HUES6 (cell line): ENCODE measurements around the gene GPATCH8.
"Not testable (repeated sequence)": the region's sequence is repeated elsewhere in the genome, so short reads cannot be mapped to it uniquely, and the experiment has no call there.

ENCODE experiments used
- H3K27ac ChIP-seq: 2 replicates; pipeline ENCODE4 v1.7.0; 2013; ENCODE audit warnings: low read depth, mild to moderate bottlenecking, low read length, inconsistent platforms
- H3K27me3 ChIP-seq: 2 replicates; pipeline ENCODE4 v1.6.1; 2013; ENCODE audit warnings: low read length; ENCODE audit not compliant: control insufficient read depth, insufficient read depth
- H3K36me3 ChIP-seq: 2 replicates; pipeline ENCODE4 v1.6.1; 2013; ENCODE audit warnings: low read length; ENCODE audit not compliant: control insufficient read depth, insufficient read depth
- H3K4me1 ChIP-seq: 2 replicates; pipeline ENCODE4 v1.6.1; 2013; ENCODE audit warnings: low read length; ENCODE audit not compliant: control insufficient read depth, insufficient read depth
- H3K4me3 ChIP-seq: 2 replicates; pipeline ENCODE4 v1.5.1; 2013; ENCODE audit warnings: low read depth, low read length
- H3K9ac ChIP-seq: one replicate; pipeline ENCODE4 v1.6.1; 2013; ENCODE audit warnings: mild to moderate bottlenecking, low read length
- H3K9me3 ChIP-seq: 2 replicates; pipeline ENCODE4 v1.6.1; 2013; ENCODE audit warnings: low read depth, low read length; ENCODE audit not compliant: control insufficient read depth, insufficient read depth

GPATCH8 gene

GRCh38 chr17:44522883-44523671 lies 19.9 kb upstream of the GPATCH8 start:
- Histone ChIP-seq H3K4me1 (no peaks in the 10 kb centered on the region), H3K36me3 (no peaks in the 10 kb centered on the region), H3K4me3 (no peak overlapping the region), H3K27ac (no peak overlapping the region), H3K27me3 (no peaks in the 10 kb centered on the region), H3K9ac (no peak overlapping the region), H3K9me3 (peaks cover 16% of the 10 kb centered on the region)

GRCh38 chr17:44518032-44518431 lies 14.8 kb upstream of the GPATCH8 start:
- Histone ChIP-seq H3K9me3 (no peaks in the 10 kb centered on the region), H3K4me3 (no peak overlapping the region), H3K27ac (no peak overlapping the region), H3K4me1 (no peaks in the 10 kb centered on the region), H3K27me3 (no peaks in the 10 kb centered on the region), H3K9ac (no peak overlapping the region), H3K36me3 (no peaks in the 10 kb centered on the region)

DNA sequence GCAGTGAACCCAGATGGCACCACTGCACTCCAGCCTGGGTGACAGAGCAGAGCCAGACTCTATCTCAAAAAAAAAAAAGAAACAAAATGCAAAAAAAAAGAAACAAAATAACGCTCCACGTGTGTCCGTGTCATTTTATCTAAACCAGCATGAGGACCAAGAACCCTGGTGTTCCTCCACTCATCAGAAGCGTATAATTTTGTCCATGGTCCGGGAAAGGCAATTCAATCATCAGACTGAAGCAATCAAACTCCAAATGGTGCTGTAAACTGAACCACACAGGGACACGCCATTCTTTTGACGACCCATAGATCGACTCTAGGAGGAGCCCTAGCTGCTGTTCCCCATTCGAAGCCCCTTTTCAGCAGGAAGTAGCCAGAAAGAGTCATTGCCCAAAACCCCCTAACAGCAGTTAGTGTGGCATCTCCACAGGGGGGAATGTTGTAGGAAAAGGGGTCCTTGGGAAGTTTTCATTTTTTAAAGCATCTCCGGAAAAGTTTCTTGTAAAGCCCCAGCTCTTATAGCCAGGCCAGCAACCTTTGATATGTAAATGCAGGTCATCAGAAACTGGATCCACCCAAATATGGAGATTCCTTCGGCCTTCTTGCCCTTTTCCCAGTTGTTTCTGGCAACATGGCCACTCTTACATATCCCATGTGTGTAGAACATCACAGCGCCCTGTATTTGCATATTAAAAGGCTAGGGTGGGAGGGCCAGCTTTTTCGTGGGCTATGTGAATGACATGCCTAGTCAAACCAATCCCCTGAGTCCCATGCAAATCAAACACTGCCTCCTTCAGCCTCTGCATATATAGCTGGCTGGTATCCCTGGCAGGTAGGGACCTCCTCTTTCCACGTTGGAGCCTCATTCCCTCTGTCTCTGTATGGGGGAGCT lies 8.3 kb upstream of the GPATCH8 start:
- H3K27me3 ChIP-seq, H3K9me3 ChIP-seq, H3K4me1 ChIP-seq, H3K36me3 ChIP-seq: not testable (repeated sequence)
- H3K27ac ChIP-seq, result peak overlapping the region; percentile 63
- peak overlapping the region; percentile 34; the same call in 1 of the 2 replicates for H3K4me3 ChIP-seq
- peak overlapping the region; percentile 43 for H3K9ac ChIP-seq

- not testable (repeated sequence) for H3K27ac ChIP-seq, H3K27me3 ChIP-seq, H3K9me3 ChIP-seq, H3K36me3 ChIP-seq, H3K4me3 ChIP-seq, H3K9ac ChIP-seq, H3K4me1 ChIP-seq
Observed at GRCh38 chr17:44506939-44507604, 3.9 kb upstream of the GPATCH8 start.

DNA sequence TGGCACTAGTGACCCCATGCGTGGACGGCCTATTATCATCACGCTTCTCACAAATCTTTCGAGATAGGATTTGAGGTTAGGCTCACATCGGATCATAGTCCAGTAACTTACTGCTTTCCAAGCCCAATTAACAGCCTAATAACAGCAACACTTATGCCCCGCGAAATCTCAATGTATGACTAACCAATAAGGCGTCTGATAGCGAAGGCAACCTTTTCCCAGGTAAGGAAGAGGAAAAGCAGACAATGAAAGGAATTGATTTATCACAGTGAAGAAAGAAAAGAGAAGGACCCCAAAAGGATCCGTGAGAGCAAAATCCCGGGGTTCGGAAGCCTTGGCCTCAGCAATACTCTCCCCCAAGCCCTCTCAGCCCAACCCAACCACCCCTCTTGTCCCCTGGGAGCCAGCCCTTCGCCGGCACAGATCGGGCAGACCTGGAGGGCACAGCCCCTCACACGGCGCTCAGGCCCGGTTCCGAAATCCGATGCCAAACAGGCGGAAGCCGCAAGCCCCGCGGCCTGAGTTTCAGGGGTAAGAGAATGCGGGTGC lies 534 bp downstream of the GPATCH8 start:
- no peaks in the 10 kb centered on the region for H3K27me3 ChIP-seq
- peak overlapping the region; percentile 92 for H3K9ac ChIP-seq
- peak overlapping the region; percentile 94 for H3K27ac ChIP-seq
- no peaks in the 10 kb centered on the region for H3K9me3 ChIP-seq
- H3K4me3 ChIP-seq, result peak overlapping the region; percentile 96
- H3K36me3 ChIP-seq, result no peaks in the 10 kb centered on the region
- peaks cover 12% of the 10 kb centered on the region for H3K4me1 ChIP-seq

DNA sequence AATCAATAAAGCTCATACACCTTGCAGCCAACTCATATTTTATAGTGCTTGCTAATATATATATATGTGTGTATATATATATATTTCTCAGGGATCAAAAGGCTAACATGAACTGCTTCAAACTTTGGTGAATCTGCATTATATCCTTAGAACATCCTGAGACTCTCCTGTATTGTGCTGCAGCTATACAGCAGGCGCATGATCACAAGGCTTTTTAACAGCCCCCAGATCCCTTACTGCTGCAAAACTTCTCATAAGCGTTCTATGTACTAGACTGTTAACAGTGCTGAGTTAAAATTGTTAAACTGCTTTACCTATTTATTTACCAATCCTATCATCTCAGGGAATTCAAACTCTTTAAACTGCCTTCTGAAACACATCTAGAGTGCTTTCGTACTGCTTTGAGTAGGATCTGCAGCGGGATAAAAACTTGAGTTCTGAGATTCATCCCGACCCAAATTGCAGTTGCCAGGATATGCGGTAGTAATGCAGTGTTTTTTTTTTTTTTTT lies 1.3 kb downstream of the GPATCH8 start:
- H3K4me3 ChIP-seq, result peak overlapping the region; percentile 96
- no peak overlapping the region for H3K27ac ChIP-seq
- H3K36me3 ChIP-seq, result no peaks in the 10 kb centered on the region
- peaks cover 12% of the 10 kb centered on the region for H3K4me1 ChIP-seq
- H3K27me3 ChIP-seq, result no peaks in the 10 kb centered on the region
- H3K9me3 ChIP-seq, result no peaks in the 10 kb centered on the region
- peak overlapping the region; percentile 92 for H3K9ac ChIP-seq

GRCh38 chr17:44499722-44500121 lies 3.5 kb downstream of the GPATCH8 start:
- no peaks in the 10 kb centered on the region for H3K36me3 ChIP-seq
- no peak overlapping the region for H3K27ac ChIP-seq
- H3K9me3 ChIP-seq, result no peaks in the 10 kb centered on the region
- H3K27me3 ChIP-seq, result no peaks in the 10 kb centered on the region
- no peak overlapping the region for H3K9ac ChIP-seq
- H3K4me3 ChIP-seq, result 0 out of 2 replicates have a peak overlapping the region, but pooled peaks have one; percentile 2
- peaks cover 12% of the 10 kb centered on the region for H3K4me1 ChIP-seq

- no peak overlapping the region for H3K4me3 ChIP-seq
- H3K27ac ChIP-seq, result no peak overlapping the region
Observed at GRCh38 chr17:44496815-44497214, 6.4 kb downstream of the GPATCH8 start.

DNA sequence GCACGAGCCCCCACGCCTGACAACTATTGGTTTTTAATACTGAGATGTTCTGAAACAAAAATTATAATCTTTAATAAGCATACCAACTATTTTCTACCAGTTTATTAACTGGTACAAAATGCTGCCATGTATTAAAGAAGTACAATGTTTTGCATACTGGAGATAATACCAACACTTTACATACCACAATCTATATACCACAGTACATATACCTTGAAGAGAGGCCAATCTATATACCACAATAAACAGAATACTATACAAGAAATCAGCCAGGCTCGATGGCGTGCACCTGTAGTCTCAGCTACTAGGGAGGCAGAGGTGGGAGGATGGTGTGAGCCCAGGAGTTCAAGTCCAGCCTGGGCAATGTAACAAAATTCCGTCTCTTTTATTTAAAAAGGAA lies 9.9 kb downstream of the GPATCH8 start:
- Histone ChIP-seq H3K4me3 (no peak overlapping the region), H3K9me3 (no peaks in the 10 kb centered on the region), H3K27me3 (no peaks in the 10 kb centered on the region), H3K4me1 (no peaks in the 10 kb centered on the region), H3K9ac (no peak overlapping the region), H3K36me3 (peaks cover 16% of the 10 kb centered on the region), H3K27ac (no peak overlapping the region)

More at GRCh38 chr17:44496815-44497214, 6.4 kb downstream of the GPATCH8 start:
- Histone ChIP-seq H3K9ac (no peak overlapping the region), H3K9me3 (no peaks in the 10 kb centered on the region), H3K36me3 (peaks cover 4% of the 10 kb centered on the region; the same call in 1 of the 2 replicates), H3K27me3 (no peaks in the 10 kb centered on the region), H3K4me1 (0 out of 2 replicates have a peak, but pooled peaks cover 5% of the 10 kb centered on the region)

GRCh38 chr17:44492706-44493272 lies 10.4 kb downstream of the GPATCH8 start:
- no peak overlapping the region for H3K4me3 ChIP-seq
- H3K9ac ChIP-seq, result no peak overlapping the region
- H3K27me3 ChIP-seq, result no peaks in the 10 kb centered on the region
- no peak overlapping the region for H3K27ac ChIP-seq
- H3K36me3 ChIP-seq, result peaks cover 16% of the 10 kb centered on the region
- H3K9me3 ChIP-seq, result no peaks in the 10 kb centered on the region
- H3K4me1 ChIP-seq, result no peaks in the 10 kb centered on the region
